Karpas-422 (cell line): Measurements from ENCODE around the gene MYL12A. TPM values are rescaled to one million over a fixed set of nuclear protein-coding genes. Genes with fewer than 3 reads are reported as not detected.

ENCODE experiments used
- DNase-seq: peaks from one replicate; pipeline ENCODE4 v3.0.0-alpha.2; 2015
- H2AFZ ChIP-seq: fragments of 200-600 bp; sonication (generic); 2 replicates; pipeline ENCODE4 v1.6.1; 2014; ENCODE audit warnings: antibody characterized with exemption, low read length, mixed read lengths
- H3K27ac ChIP-seq: fragments of 200-600 bp; sonication (generic); 2 replicates; pipeline ENCODE4 v1.5.1; 2014; ENCODE audit warnings: mild to moderate bottlenecking, low read length, moderate library complexity
- H3K27me3 ChIP-seq: fragments of 200-600 bp; sonication (generic); 2 replicates; pipeline ENCODE4 v1.6.1; 2014; ENCODE audit warnings: low read length, mixed read lengths
- H3K36me3 ChIP-seq: fragments of 200-600 bp; sonication (generic); 2 replicates; pipeline ENCODE4 v1.6.1; 2014; ENCODE audit warnings: low read length, mixed read lengths; ENCODE audit not compliant: insufficient read depth
- H3K4me1 ChIP-seq: fragments of 200-600 bp; sonication (generic); 2 replicates; pipeline ENCODE4 v1.6.1; 2014; ENCODE audit warnings: mild to moderate bottlenecking, low read length, mixed read lengths
- H3K4me2 ChIP-seq: fragments of 200-600 bp; sonication (generic); 2 replicates; pipeline ENCODE4 v1.6.1; 2014; ENCODE audit warnings: low read length, low read depth, mild to moderate bottlenecking; ENCODE audit not compliant: poor library complexity, severe bottlenecking
- H3K4me3 ChIP-seq: fragments of 200-600 bp; sonication (generic); 2 replicates; pipeline ENCODE4 v1.5.1; 2014; ENCODE audit warnings: mild to moderate bottlenecking, antibody characterized with exemption, low read length, mixed read lengths
- H3K79me2 ChIP-seq: fragments of 200-600 bp; sonication (generic); 2 replicates; pipeline ENCODE4 v1.6.1; 2014; ENCODE audit warnings: mild to moderate bottlenecking, low read length, mixed read lengths
- H3K9ac ChIP-seq: fragments of 200-600 bp; sonication (generic); 2 replicates; pipeline ENCODE4 v1.6.0; 2014; ENCODE audit warnings: low read length
- H3K9me2 ChIP-seq: fragments of 200-600 bp; sonication (generic), shearing (Covaris generic); replicated peaks from 2 replicates; pipeline ENCODE4 v1.6.0; 2014; ENCODE audit warnings: mild to moderate bottlenecking, low read length, moderate library complexity; ENCODE audit not compliant: insufficient read depth
- H3K9me3 ChIP-seq: fragments of 300-700, 200-600 bp; sonication (generic); 2 replicates; pipeline ENCODE4 v1.6.1; 2014; ENCODE audit warnings: low read length, mixed read lengths
- H4K20me1 ChIP-seq: fragments of 200-600 bp; sonication (generic); 2 replicates; pipeline ENCODE4 v1.6.1; 2014; ENCODE audit warnings: mild to moderate bottlenecking, antibody characterized with exemption, low read length, low read depth; ENCODE audit not compliant: insufficient read depth
- total RNA-seq: library from RNA; depleted of rRNA; stranded (reverse); fragments of >200 nt; shearing (Covaris generic); gene quantifications from 2 replicates; pipeline ENCODE4 v1.2.3, GENCODE V29; 2014; ENCODE audit warnings: low replicate concordance

The MYL12A gene
- total RNA-seq, 1 experiment from 2014 or later = 482 TPM

GRCh38 chr18:3246635-3247239 is 864 bp upstream of the MYL12A start:
- DNase-seq = no peak
- peak overlapping the region; percentile 82 for H3K27ac ChIP-seq
- peaks cover 39% of the 10 kb centered on the region for H3K79me2 ChIP-seq
- peak overlapping the region; percentile 89 for H3K4me3 ChIP-seq
- no peaks in the 10 kb centered on the region for H3K9me3 ChIP-seq
- H3K9ac ChIP-seq = peak overlapping the region; percentile 95
- peak overlapping the region; percentile 77 for H2AFZ ChIP-seq
- no peaks in the 10 kb centered on the region for H3K27me3 ChIP-seq
- peaks cover 14% of the 10 kb centered on the region; the same call in 1 of the 2 replicates for H4K20me1 ChIP-seq
- H3K4me1 ChIP-seq = peaks cover 40% of the 10 kb centered on the region
- H3K4me2 ChIP-seq = peak overlapping the region; percentile 86
- peaks cover 15% of the 10 kb centered on the region; the same call in 1 of the 2 replicates for H3K36me3 ChIP-seq
- no peaks in the 10 kb centered on the region for H3K9me2 ChIP-seq

DNA sequence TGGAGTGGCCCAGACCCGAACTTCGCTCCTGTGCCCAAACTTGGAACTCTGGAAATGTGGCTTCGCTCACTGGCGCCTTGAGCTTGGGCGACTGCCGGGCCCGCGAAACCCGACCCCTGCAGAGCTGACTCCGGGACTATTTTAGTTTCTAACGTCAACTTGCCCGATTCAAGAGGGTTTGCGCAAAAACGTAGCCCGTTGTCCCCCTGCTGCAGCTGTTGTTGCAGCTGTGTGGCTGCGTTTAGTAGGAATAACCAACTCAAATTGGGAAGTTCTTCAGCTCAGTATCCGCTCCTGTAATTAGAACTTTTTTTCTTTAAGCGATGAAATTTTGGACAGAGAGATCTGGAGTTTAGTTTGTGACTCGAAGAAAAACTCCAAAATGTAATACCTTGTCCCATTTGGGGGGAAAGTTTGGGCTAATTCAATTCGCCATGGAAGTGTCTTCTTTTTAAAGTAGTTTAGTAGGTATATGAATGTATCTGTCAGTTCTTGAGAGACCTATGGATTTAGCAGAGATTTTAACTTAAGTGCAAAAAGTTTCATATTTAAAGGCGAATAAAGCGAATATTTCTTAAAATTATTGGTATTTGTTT is 559 bp downstream of the MYL12A start:
- H4K20me1 ChIP-seq = peaks cover 14% of the 10 kb centered on the region; the same call in 1 of the 2 replicates
- peak overlapping the region; percentile 95 for H3K9ac ChIP-seq
- no peaks in the 10 kb centered on the region for H3K27me3 ChIP-seq
- H3K79me2 ChIP-seq = peaks cover 49% of the 10 kb centered on the region
- peak overlapping the region; percentile 89 for H3K4me3 ChIP-seq
- peak; percentile 75 for DNase-seq
- H3K9me2 ChIP-seq = no peaks in the 10 kb centered on the region
- no peak overlapping the region for H2AFZ ChIP-seq
- no peaks in the 10 kb centered on the region for H3K9me3 ChIP-seq
- H3K4me2 ChIP-seq = peak overlapping the region; percentile 86
- H3K27ac ChIP-seq = peak overlapping the region; percentile 79
- peaks cover 44% of the 10 kb centered on the region for H3K4me1 ChIP-seq
- H3K36me3 ChIP-seq = peaks cover 18% of the 10 kb centered on the region; the same call in 1 of the 2 replicates

GRCh38 chr18:3248658-3249359 is 1.2 kb downstream of the MYL12A start:
- Histone ChIP-seq H3K9ac (peak overlapping the region; percentile 95), H3K4me3 (peak overlapping the region; percentile 89), H3K4me1 (peaks cover 47% of the 10 kb centered on the region), H3K79me2 (peaks cover 49% of the 10 kb centered on the region), H3K27ac (peak overlapping the region; percentile 79), H3K9me3 (no peaks in the 10 kb centered on the region), H3K27me3 (no peaks in the 10 kb centered on the region), H3K36me3 (peaks cover 18% of the 10 kb centered on the region; the same call in 1 of the 2 replicates), H4K20me1 (peaks cover 14% of the 10 kb centered on the region; the same call in 1 of the 2 replicates), H2AFZ (no peak overlapping the region), H3K9me2 (no peaks in the 10 kb centered on the region), H3K4me2 (peak overlapping the region; percentile 86)
- DNase-seq = peak; percentile 77

DNA sequence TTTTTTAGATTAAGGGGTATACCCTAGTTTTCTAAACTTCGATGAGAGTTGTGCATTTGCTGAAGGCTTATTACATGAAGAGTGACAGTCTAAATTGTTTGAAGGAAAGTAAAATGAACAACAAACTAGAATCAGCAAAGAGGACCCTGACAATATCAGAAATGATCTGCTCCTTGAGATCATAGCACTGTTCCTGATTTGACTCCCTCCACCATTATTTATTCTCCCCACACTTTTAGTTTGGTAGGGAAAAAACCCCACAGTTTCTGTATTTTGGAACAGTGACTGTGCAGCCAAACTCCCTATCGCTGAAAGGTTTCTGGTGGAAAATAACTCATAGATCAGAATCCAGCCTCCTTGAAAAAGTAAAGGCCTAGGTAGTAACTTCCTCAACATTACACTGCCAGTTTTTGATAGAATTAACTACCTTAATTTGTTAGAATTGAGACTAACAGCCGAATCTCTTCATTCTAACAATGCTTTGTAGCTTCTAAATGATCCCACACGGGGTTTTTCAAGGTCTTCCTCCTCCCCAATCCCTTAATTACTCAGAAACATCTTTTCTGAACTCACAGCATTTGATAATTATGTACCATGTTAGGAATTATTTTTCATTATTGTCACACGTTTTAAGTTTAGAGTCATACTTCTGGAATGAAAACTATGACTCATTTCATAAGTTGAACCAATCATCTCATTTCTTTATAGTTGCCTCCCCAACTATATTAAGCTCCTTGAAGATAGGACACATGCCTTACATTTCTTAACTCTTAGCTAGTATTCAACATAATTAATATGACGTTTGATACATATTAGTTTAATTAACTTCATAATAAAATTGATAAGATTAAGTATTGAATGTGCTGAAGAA is 2.9 kb downstream of the MYL12A start:
- Histone ChIP-seq H3K27ac (peak overlapping the region; percentile 30), H3K9me3 (no peaks in the 10 kb centered on the region), H3K36me3 (peaks cover 34% of the 10 kb centered on the region; the same call in 1 of the 2 replicates), H3K27me3 (no peaks in the 10 kb centered on the region), H3K79me2 (peaks cover 56% of the 10 kb centered on the region), H4K20me1 (peaks cover 14% of the 10 kb centered on the region; the same call in 1 of the 2 replicates), H3K4me3 (no peak overlapping the region), H3K4me1 (peaks cover 64% of the 10 kb centered on the region), H3K4me2 (peak overlapping the region; percentile 86), H2AFZ (no peak overlapping the region), H3K9me2 (no peaks in the 10 kb centered on the region), H3K9ac (no peak overlapping the region)
- DNase-seq = no peak

DNA sequence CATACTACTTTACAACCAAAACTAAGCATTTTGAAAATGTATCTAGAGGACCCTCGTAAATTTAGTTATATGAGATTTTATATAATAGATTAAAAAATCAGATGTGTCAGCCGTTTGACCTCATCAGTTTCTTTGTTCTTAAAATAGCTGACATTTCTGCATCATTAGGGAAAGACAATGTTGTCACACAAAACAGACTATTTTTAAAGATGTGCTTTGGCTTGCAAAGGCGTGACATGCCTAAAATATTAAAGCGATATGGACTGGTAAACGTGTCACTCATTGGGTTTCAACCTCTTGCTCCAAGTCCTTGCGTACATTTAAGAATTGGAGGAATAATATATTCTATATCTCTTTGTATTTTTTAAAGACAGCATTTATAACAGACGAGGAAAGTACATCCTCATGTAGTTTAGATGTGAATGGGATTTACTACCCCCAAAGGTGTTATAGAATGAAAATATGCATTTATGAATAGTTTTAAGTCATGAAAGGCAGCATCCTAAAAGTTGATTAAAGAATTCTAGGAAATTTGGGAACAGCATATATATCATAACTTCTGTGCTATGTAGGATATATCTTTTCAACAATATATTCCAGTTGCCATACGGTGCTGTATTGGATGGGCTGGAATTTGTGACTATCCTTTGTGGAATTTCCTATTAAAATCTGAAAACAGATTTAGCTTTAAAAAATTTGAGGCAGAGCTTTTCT is 3.8 kb downstream of the MYL12A start:
- Histone ChIP-seq H3K9me2 (no peaks in the 10 kb centered on the region), H3K4me1 (peaks cover 66% of the 10 kb centered on the region), H3K36me3 (peaks cover 42% of the 10 kb centered on the region; the same call in 1 of the 2 replicates)

GRCh38 chr18:3251963-3252277 is 4.3 kb downstream of the MYL12A start:
- Histone ChIP-seq H3K9me3 (no peaks in the 10 kb centered on the region), H3K9me2 (no peaks in the 10 kb centered on the region), H3K4me1 (peaks cover 66% of the 10 kb centered on the region), H3K27ac (no peak overlapping the region), H3K9ac (no peak overlapping the region), H2AFZ (no peak overlapping the region), H3K79me2 (peaks cover 56% of the 10 kb centered on the region), H3K4me2 (no peak overlapping the region), H3K4me3 (no peak overlapping the region), H4K20me1 (peaks cover 14% of the 10 kb centered on the region; the same call in 1 of the 2 replicates), H3K36me3 (peaks cover 47% of the 10 kb centered on the region; the same call in 1 of the 2 replicates), H3K27me3 (no peaks in the 10 kb centered on the region)
- no peak for DNase-seq

More for the DNA sequence above, 3.8 kb downstream of the MYL12A start:
- Histone ChIP-seq H2AFZ (no peak overlapping the region), H3K9me3 (no peaks in the 10 kb centered on the region), H3K27me3 (no peaks in the 10 kb centered on the region), H4K20me1 (peaks cover 14% of the 10 kb centered on the region; the same call in 1 of the 2 replicates), H3K4me3 (no peak overlapping the region), H3K4me2 (no peak overlapping the region), H3K9ac (no peak overlapping the region), H3K27ac (no peak overlapping the region; the same call in 1 of the 2 replicates), H3K79me2 (peaks cover 56% of the 10 kb centered on the region)
- peak; percentile 41 for DNase-seq

DNA sequence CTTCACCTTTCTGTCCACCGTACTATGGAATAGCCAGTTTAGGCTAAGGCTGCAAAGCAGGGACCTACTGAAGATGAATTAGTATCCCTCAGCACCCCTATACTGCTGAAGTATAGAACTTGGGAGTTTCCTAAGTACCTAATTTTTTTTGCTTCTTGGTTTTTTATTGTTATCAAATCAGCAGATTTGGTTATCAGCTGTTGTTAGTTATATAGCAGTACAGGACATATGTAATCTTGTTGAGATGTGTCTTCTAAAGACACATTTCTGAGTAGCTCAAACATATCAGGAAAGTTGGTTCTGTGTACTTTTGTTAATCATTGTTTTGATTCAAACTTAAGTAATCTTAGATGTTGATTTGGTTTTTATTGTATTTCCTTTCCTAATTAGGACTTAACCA is 5.2 kb downstream of the MYL12A start:
- no peaks in the 10 kb centered on the region for H3K27me3 ChIP-seq
- no peaks in the 10 kb centered on the region for H3K9me2 ChIP-seq
- peaks cover 14% of the 10 kb centered on the region; the same call in 1 of the 2 replicates for H4K20me1 ChIP-seq
- H3K9me3 ChIP-seq = no peaks in the 10 kb centered on the region
- H3K4me1 ChIP-seq = peaks cover 67% of the 10 kb centered on the region
- H3K36me3 ChIP-seq = peaks cover 49% of the 10 kb centered on the region; the same call in 1 of the 2 replicates
- no peak overlapping the region for H3K4me3 ChIP-seq
- no peak overlapping the region for H3K9ac ChIP-seq
- no peak overlapping the region for H3K27ac ChIP-seq
- no peak overlapping the region for H2AFZ ChIP-seq
- H3K4me2 ChIP-seq = no peak overlapping the region
- DNase-seq = no peak
- peaks cover 54% of the 10 kb centered on the region for H3K79me2 ChIP-seq
